ENCODE results near the gene SPRR3. TPM values are rescaled to one million over a fixed set of nuclear protein-coding genes. Genes with fewer than 3 reads are reported as not detected.

Gene SPRR3
- total and polyA plus RNA-seq, 10 donors = 0.39 to 9.3 (median 1.8) TPM; not detected in 7

- H3K36me3 ChIP-seq = no peaks in the 10 kb centered on the region
- H3K27ac ChIP-seq = no peak within 1 kb of the TSS
- DNase-seq = no peak
- WGBS, 5 donors = 58 to 76% (median 66%) methylated on average over 4 of the region's 4 CpGs
- no peak within 1 kb of the TSS for H3K4me3 ChIP-seq
- H3K4me1 ChIP-seq = no peaks in the 10 kb centered on the region
- H3K9me3 ChIP-seq = no peaks in the 10 kb centered on the region
- intact Hi-C loops (cut with DNase I; ENCODE audit: low total_unique reads) = no loop called here
- peaks cover 0 to 41% (median 0%) of the 10 kb centered on the region in 7 donors for H3K27me3 ChIP-seq (replicated peaks in 1 of 7)
- TF ChIP-seq POLR2A (IDR thresholded peaks at IDR 0.05) = no peak
- no peak for TF ChIP-seq CTCF (IDR thresholded peaks at IDR 0.05 in 8 of 11, conservative IDR thresholded peaks at IDR 0.05 in 3 of 11)
- no peak for TF ChIP-seq POLR2AphosphoS5 (IDR thresholded peaks at IDR 0.05)
These were observed 39.5 kb downstream of the SPRR3 start, which contains the start of gene SPRR2D for GRCh38 chr1:153040950-153041631. TSS of gene SPRR2D (minus strand) at chr1:153041120. CDS start at chr1:153040346, 774 bp downstream.

GRCh38 chr1:153049211-153049610 is 47.7 kb downstream of the SPRR3 start:
- intact Hi-C loops (cut with DNase I; ENCODE audit: low total_unique reads) = no loop called here
- no peak overlapping the region for H3K27ac ChIP-seq
- H3K27me3 ChIP-seq (replicated peaks in 1 of 7) = peaks cover 0 to 40% (median 0%) of the 10 kb centered on the region in 7 donors
- H3K9me3 ChIP-seq = peaks cover 0 to 4% (median 0%) of the 10 kb centered on the region in 8 donors
- H3K36me3 ChIP-seq = no peaks in the 10 kb centered on the region
- H3K4me1 ChIP-seq = no peaks in the 10 kb centered on the region
- no peak for DNase-seq
- WGBS, 5 donors = 71 to 94% (median 82%) methylated on average over 1 to 2 of the region's 2 CpGs
- no peak for TF ChIP-seq POLR2AphosphoS5 (IDR thresholded peaks at IDR 0.05)
- H3K4me3 ChIP-seq = no peak overlapping the region

Small RNA genes lying within 50 kb of the gene (small RNA-seq; reads per million reads assigned to genes)
- gene AL356867.1 (0 reads per million in 4 donors), gene RF00322 (0 reads per million in 4 donors), gene SPRR1A (0 reads per million in 4 donors)

Other genes with a start within 250 kb of the SPRR3 start
- gene KPRP, start 243.7 kb upstream of the SPRR3 start, total RNA-seq = not detected
- gene KPRP, start 243.7 kb upstream of the SPRR3 start, polyA plus RNA-seq = not detected
- gene LCE1F, start 226.6 kb upstream of the SPRR3 start, total RNA-seq = not detected
- gene LCE1F, start 226.6 kb upstream of the SPRR3 start, polyA plus RNA-seq = not detected
- gene LCE1E, start 215.5 kb upstream of the SPRR3 start, total RNA-seq = not detected
- not detected for gene LCE1E, start 215.5 kb upstream of the SPRR3 start, polyA plus RNA-seq
- gene LCE1D, start 205.0 kb upstream of the SPRR3 start, total RNA-seq = not detected
- gene LCE1D, start 205.0 kb upstream of the SPRR3 start, polyA plus RNA-seq = not detected
- not detected for gene LCE1C, start 195.1 kb upstream of the SPRR3 start, total RNA-seq
- not detected for gene LCE1C, start 195.1 kb upstream of the SPRR3 start, polyA plus RNA-seq
- gene LCE1B, start 189.8 kb upstream of the SPRR3 start, total RNA-seq = not detected
- not detected for gene LCE1B, start 189.8 kb upstream of the SPRR3 start, polyA plus RNA-seq
- gene LCE1A, start 174.3 kb upstream of the SPRR3 start, total RNA-seq = not detected
- not detected for gene LCE1A, start 174.3 kb upstream of the SPRR3 start, polyA plus RNA-seq
- gene LCE6A, start 158.9 kb upstream of the SPRR3 start, total RNA-seq = not detected
- gene LCE6A, start 158.9 kb upstream of the SPRR3 start, polyA plus RNA-seq = not detected
- not detected for gene LCE7A, start 141.8 kb upstream of the SPRR3 start, total RNA-seq
- not detected for gene LCE7A, start 141.8 kb upstream of the SPRR3 start, polyA plus RNA-seq
- gene SMCP, start 123.4 kb upstream of the SPRR3 start, total RNA-seq = not detected
- not detected for gene SMCP, start 123.4 kb upstream of the SPRR3 start, polyA plus RNA-seq
- not detected for gene IVL, start 93.2 kb upstream of the SPRR3 start, total RNA-seq
- under 1 TPM in 2 of 3 donors, not detected in 1; 0.04 to 0.05 TPM for gene IVL, start 93.2 kb upstream of the SPRR3 start, polyA plus RNA-seq
- gene SPRR5, start 54.5 kb upstream of the SPRR3 start, total RNA-seq = not detected
- gene SPRR5, start 54.5 kb upstream of the SPRR3 start, polyA plus RNA-seq = not detected
- gene SPRR4, start 31.1 kb upstream of the SPRR3 start, total RNA-seq = not detected
- not detected for gene SPRR4, start 31.1 kb upstream of the SPRR3 start, polyA plus RNA-seq
- gene SPRR1A, start 17.7 kb upstream of the SPRR3 start, total RNA-seq = not detected
- not detected for gene SPRR1A, start 17.7 kb upstream of the SPRR3 start, polyA plus RNA-seq
- not detected for gene SPRR1B, start 29.5 kb downstream of the SPRR3 start, total RNA-seq
- 1 to 10 TPM in 1 of 3 donors, under 1 TPM in 1, not detected in 1; 0.30 to 1.2 TPM for gene SPRR1B, start 29.5 kb downstream of the SPRR3 start, polyA plus RNA-seq
- not detected for gene SPRR2D, start 39.4 kb downstream of the SPRR3 start, total RNA-seq
- gene SPRR2D, start 39.4 kb downstream of the SPRR3 start, polyA plus RNA-seq = 1 to 10 TPM in 1 of 3 donors, not detected in 2; 1.1 TPM
- not detected for gene SPRR2A, start 55.8 kb downstream of the SPRR3 start, total RNA-seq
- 1 to 10 TPM in 1 of 3 donors, under 1 TPM in 1, not detected in 1; 0.30 to 2.2 TPM for gene SPRR2A, start 55.8 kb downstream of the SPRR3 start, polyA plus RNA-seq
- not detected for gene SPRR2B, start 69.9 kb downstream of the SPRR3 start, total RNA-seq
- not detected for gene SPRR2B, start 69.9 kb downstream of the SPRR3 start, polyA plus RNA-seq
- not detected for gene SPRR2E, start 92.8 kb downstream of the SPRR3 start, total RNA-seq
- gene SPRR2E, start 92.8 kb downstream of the SPRR3 start, polyA plus RNA-seq = under 1 TPM in 1 of 3 donors, not detected in 2; 0.45 TPM
- gene SPRR2F, start 111.8 kb downstream of the SPRR3 start, total RNA-seq = not detected
- gene SPRR2F, start 111.8 kb downstream of the SPRR3 start, polyA plus RNA-seq = not detected
- not detected for gene SPRR2G, start 149.1 kb downstream of the SPRR3 start, total RNA-seq
- not detected for gene SPRR2G, start 149.1 kb downstream of the SPRR3 start, polyA plus RNA-seq
- gene LELP1, start 201.7 kb downstream of the SPRR3 start, total RNA-seq = not detected
- not detected for gene LELP1, start 201.7 kb downstream of the SPRR3 start, polyA plus RNA-seq
- not detected for gene PRR9, start 215.8 kb downstream of the SPRR3 start, total RNA-seq
- not detected for gene PRR9, start 215.8 kb downstream of the SPRR3 start, polyA plus RNA-seq

All from spleen (tissue), 11 donors.